ENCODE measurements around the gene JAKMIP2.

The JAKMIP2 gene

DNA sequence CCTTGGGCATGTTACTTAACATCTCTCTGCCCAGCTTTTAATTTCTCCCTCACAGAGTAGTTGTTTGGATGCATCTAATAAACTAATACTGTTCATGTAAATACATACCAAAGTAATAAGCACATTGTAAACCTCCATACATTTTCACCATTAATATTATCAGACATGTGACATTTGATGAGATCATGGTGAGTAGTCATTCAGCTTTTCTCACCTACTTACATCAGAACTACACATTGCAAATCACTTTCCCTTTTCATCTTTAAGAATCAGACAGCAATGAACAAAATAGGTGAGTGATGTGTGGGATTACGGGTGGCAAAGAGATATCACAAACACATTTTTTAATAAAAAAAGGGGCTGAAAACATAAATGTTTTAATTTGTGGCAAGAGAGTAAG lies 89.3 kb downstream of the JAKMIP2 start:
- no peak for DNase-seq

DNA sequence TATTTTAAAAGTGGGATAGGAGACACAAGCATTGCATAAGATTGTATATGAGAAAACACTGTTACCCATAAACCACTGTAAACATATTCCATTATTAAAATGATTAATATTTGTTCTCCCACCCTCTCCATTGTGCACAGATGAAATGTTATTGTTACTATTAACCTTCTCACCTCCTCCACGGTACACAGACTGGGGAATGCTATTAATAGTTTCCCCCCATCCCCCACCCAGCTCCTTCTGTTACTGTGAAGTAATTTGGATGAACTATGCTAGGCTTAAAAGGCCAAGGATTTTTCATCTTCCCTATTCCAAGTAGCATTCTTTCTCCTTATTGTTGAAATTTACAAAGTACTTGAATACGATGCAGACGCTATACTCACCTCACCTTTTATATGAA lies 91.4 kb downstream of the JAKMIP2 start:
- no peak for DNase-seq

DNA sequence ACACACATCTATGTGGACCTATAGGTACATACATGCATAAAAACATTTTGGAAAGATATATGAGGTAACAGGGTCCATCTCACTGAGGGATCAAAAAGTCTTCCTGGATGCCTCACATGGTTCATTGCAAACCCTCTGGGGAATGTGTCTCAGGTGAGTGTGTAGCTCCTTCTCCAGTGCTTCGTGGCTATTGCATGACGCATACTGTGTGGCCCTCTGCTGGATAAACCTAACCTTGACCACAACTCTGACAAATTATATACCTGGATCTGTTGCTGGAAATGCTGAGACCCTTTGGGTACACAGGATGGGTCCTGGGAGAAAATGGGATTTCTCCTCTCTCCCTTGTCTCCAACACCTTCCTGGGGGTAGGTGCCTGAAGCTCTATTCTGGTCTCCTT lies 91.9 kb downstream of the JAKMIP2 start:
- peak; percentile 9 for DNase-seq

DNA sequence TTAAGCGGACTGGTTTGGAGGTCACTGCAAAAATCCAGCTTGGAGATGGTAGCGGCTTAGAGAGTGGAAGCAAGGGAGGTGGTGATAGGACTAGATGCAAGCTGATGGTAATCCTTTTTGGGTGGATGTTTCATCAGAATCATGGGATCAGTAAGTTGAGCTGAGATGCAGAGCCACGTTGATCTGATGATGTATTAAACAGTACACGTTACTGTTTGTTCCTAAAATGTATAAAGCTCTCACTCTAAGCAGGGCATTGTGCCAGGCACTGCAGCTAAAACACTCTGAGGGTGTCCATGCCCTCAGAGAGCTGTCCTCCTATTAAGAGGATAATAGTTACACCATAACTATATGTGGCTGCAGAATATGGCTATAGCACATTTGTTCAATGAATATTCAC lies 93.1 kb downstream of the JAKMIP2 start:
- DNase-seq, result no peak

DNA sequence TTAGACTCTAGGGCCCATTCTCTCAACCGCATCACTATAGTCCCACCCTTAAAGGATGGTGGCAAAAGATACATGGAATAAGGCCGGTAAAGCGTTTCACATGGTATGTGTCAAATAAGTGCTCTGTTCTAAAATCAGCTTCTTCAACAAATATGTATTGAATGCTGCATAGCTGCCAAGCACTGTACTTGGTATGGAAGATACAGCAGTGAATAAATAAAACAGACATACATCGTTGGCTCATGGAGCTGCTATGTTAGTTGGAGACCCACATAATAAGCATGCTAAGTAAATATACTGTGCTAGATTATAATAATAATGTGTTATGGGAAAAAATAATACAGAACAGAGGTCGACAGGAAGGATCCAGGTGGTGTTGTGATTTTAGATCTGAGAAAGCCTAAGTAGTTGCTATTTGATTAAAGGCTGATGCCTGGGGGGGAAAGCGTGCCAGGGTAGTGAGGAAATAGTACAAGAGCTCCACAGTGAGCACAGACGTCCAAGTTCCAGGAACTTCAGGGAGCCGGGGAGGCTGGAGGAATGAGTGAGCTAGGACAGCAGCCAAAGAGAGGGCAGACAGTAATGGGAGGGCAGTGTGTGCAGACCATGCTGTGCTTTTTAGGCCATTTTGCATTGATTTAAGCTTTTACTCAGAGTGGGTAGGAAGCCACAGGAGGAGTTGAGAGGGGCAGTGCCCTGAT lies 93.7 kb downstream of the JAKMIP2 start:
- DNase-seq, result no peak

- DNase-seq, result peak; percentile 6
Observed at GRCh38 chr5:147687118-147687517, 95.4 kb downstream of the JAKMIP2 start.

DNA sequence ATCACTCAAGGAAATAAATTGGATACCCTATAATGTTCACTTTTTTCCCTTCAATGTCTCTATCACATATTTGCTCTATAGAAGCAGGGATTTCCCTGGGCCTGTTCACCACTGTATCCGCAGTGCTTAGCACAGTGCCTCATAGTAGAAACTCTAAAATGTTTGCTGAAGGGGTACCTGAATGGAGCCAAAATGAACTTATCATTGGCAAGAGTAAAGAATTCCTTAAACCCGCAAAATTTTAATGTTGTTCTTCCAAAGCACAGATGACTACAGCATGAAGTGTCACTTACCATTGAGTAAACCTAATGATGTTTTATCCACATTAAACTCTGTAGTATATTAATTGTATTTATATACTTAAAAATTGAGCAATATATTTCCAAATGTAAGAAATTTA lies 96.1 kb downstream of the JAKMIP2 start:
- DNase-seq, result no peak

- no peak for DNase-seq
Observed at GRCh38 chr5:147685993-147686392, 96.5 kb downstream of the JAKMIP2 start.

GRCh38 chr5:147675168-147675567 lies 107.4 kb downstream of the JAKMIP2 start:
- no peak for DNase-seq

DNA sequence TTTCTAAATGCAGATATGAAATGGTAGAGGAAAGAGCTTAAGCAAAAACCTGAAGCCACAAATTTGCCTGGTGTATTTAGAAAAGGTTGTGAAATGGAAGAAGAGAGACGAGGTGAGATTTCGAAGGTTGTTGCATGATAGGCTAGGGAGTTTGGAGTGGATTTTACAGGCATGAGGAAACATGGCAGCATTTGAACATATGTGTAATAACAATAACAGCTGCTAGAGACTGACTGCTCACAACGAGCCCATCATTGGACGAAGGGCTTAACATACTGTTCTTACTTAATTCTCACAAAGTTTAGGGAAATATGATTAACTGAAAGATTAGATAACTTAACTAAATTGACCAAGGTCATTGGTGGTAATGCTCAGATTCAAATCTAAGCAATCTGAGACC lies 108.1 kb downstream of the JAKMIP2 start:
- DNase-seq, result no peak

DNA sequence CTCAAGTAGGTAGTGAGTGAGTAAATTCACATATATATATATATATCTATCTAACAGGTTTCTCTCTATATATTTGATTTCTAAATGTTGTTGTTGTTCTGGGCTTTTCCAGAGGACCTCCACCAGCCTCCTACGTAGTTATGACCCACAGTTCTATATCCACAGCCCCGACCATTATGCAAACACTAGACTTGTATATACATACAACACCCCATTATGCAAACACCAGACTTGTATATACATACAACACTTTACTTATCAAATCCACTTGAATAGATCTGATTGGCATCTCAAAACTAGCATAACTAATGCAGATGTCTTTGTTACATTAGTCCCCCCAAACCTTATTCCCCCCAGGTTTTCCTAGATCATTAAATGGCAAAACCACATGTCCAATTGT lies 108.7 kb downstream of the JAKMIP2 start:
- DNase-seq, result peak; percentile 17

DNA sequence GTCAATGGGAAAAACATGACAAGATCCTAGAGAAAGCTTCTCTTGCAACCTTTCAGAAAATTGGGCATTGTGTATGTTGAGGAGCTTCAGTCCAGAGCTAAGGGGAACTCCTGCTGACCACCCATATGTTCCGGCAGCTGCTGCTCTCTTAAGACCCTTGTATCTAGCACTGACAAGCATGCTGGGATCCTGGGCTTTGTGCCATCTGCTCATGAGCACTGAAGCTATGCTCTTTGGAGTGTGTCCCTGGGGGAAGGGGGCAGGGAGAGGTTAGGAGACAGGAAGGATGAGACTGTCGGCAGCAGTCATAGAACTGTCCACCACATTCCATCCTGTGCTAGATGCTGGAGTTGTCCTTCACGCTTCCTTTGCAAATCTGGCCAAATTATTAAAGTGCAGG lies 109.3 kb downstream of the JAKMIP2 start:
- peak; percentile 20 for DNase-seq

DNA sequence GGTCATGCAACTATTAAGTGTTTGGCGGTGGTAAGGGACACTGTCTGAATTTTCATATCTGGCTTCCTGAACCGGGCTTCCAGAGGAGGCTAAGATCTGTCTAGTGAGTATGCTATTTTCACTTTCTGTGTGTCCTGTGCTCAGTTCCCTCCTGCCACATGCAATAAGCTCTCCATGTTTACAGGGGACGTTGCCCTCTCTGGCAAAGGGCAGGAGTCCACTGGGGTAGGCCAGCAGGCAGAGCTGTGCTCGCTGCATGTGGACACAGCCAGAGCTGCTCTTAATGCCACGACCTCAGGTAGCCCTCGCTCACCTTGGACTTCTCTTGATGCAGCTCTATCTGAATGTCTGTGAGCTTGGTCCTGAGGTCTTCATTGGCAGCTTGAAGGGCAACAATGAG lies 111.2 kb downstream of the JAKMIP2 start:
- DNase-seq, result no peak

- DNase-seq, result no peak
Observed at GRCh38 chr5:147670815-147671214, 111.7 kb downstream of the JAKMIP2 start.

DNA sequence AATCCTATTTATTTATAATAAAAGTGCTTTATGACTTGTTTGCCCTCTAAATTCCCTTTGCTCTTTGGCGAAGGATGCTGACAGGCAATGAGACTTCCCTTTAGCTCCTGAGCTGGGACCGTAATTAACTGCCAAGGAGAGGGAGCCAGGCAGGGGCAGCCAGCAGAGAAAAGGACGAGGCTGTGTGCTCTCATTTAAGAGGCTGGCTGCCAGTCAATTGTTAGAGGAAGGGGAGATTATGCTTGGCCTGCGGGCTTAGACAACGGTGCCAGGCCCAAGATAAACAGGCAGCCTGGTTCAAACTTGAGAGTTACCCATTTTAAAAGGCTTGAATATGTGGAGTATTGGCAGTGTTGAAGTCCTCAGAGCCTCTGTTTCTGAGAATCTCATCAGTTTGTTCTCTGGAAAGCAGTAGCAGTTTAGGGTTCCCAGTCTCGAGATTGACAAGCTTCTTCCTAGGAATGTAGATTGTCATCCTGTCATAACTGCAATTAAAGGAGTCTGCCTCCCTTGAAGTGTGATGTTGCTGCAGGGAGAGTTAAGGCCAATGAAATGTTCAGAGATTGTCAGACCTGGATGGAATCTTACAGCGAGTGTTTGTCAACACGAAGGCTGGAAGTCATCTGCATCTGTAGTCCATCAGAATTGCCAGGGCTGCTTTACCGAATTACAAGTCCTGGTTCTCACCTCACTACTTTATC lies 113.2 kb downstream of the JAKMIP2 start:
- no peak for DNase-seq

- DNase-seq, result no peak
Observed at GRCh38 chr5:147668385-147668784, 114.1 kb downstream of the JAKMIP2 start.

GRCh38 chr5:147667363-147667762 lies 115.2 kb downstream of the JAKMIP2 start:
- DNase-seq, result no peak

GRCh38 chr5:147666419-147666818 lies 116.1 kb downstream of the JAKMIP2 start:
- DNase-seq, result no peak

GRCh38 chr5:147661541-147661940 lies 121.0 kb downstream of the JAKMIP2 start:
- DNase-seq, result no peak

GRCh38 chr5:147659166-147659929 lies 123.2 kb downstream of the JAKMIP2 start:
- no peak for DNase-seq

GRCh38 chr5:147658293-147658932 lies 124.1 kb downstream of the JAKMIP2 start:
- DNase-seq, result no peak

DNA sequence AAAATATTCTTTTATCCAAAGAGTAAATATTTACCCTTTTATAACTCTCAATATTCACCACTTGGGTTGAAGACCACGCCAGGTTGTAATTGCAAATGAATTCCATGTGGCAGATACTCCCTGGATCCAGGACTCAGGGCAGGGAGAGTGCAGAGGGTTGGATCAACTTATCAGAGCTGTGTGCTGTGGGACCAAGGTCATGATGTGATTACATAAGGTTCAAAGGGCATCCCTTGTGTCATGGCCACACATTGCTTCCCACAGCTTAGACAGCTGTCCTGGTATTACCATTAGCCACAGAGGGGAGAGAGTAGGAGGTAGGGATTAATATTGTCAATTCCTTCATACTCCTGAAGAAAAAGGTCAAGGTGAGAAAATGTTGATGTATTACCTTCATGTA lies 133.9 kb downstream of the JAKMIP2 start:
- DNase-seq, result no peak

GRCh38 chr5:147645197-147645596 lies 137.3 kb downstream of the JAKMIP2 start:
- DNase-seq, result no peak

DNA sequence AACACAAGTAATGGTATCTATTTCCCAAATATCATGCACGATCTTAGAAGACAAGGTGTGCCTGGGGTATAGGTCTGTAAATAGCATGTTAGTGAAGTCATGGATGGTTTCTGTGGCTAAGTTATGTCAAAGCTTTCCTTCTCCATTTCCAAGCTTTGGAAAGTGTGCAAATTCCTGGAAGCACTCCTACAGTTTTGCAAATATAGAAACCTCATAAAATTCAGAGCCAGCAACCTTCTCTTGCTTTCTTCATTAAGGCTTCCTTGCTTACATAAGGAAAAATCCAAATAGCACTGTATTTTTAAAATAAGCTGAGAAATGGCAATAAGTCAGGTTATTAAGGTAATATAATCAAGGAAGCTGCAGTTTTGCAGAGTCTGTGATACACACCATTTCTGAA lies 138.1 kb downstream of the JAKMIP2 start:
- DNase-seq, result no peak
